PFSK-1 (cell line): Measurements from ENCODE around the gene ZNF80.

Source experiments
- FOXP2 ChIP-seq: optimal IDR thresholded peaks from 2 replicates; pipeline ENCODE3; 2011; ENCODE audit warnings: borderline replicate concordance, control low read depth, inconsistent platforms; ENCODE audit not compliant: insufficient read depth; ENCODE audit errors: extremely low read length, extremely low read depth
- POLR2AphosphoS5 ChIP-seq: IDR thresholded peaks from 2 replicates; pipeline ENCODE4 v1.6.1; 2012; ENCODE audit warnings: low read depth, mild to moderate bottlenecking, control low read depth, low read length, moderate library complexity
- REST ChIP-seq, 2 experiments: IDR thresholded peaks; 2 replicates each; pipeline versions ENCODE4 v1.6.1 to v1.8.0; 2011 to 2012; ENCODE audit warnings: low read depth in 2 of 2, low read length in 2 of 2, control low read depth in 1 of 2, inconsistent platforms in 1 of 2, mild to moderate bottlenecking in 1 of 2, moderate library complexity in 1 of 2; ENCODE audit not compliant: insufficient read depth in 1 of 2
- SIN3A ChIP-seq: IDR thresholded peaks from 2 replicates; pipeline ENCODE4 v1.6.1; 2012; ENCODE audit warnings: mild to moderate bottlenecking, low read length, moderate library complexity, borderline replicate concordance; ENCODE audit not compliant: insufficient read depth
- TAF1 ChIP-seq: IDR thresholded peaks from 2 replicates; pipeline ENCODE4 v1.6.1; 2012; ENCODE audit warnings: low read length, control low read depth, borderline replicate concordance; ENCODE audit not compliant: insufficient read depth

Gene ZNF80

GRCh38 chr3:114272271-114272670 lies 34.9 kb upstream of the ZNF80 start:
- TF ChIP-seq SIN3A: no peak
- TF ChIP-seq POLR2AphosphoS5: no peak
- TF ChIP-seq TAF1: no peak
- no peak for TF ChIP-seq FOXP2
- no peak for TF ChIP-seq REST (IDR thresholded peaks at IDR 0.05; ENCODE audit: insufficient read depth in 1 of 2, low read depth in 2 of 2, low read length in 2 of 2)

- TF ChIP-seq REST (IDR thresholded peaks at IDR 0.05; ENCODE audit: insufficient read depth in 1 of 2, low read depth in 2 of 2, low read length in 2 of 2) (no peak), POLR2AphosphoS5 (no peak), FOXP2 (no peak), TAF1 (no peak), SIN3A (no peak)
Observed at GRCh38 chr3:114270019-114270418, 32.6 kb upstream of the ZNF80 start.

- no peak for TF ChIP-seq SIN3A
- no peak for TF ChIP-seq POLR2AphosphoS5
- no peak for TF ChIP-seq FOXP2
- TF ChIP-seq REST (IDR thresholded peaks at IDR 0.05; ENCODE audit: insufficient read depth in 1 of 2, low read depth in 2 of 2, low read length in 2 of 2): no peak
- no peak for TF ChIP-seq TAF1
Observed at GRCh38 chr3:114260152-114260551, 22.8 kb upstream of the ZNF80 start.

- TF ChIP-seq TAF1 (no peak), REST (IDR thresholded peaks at IDR 0.05; ENCODE audit: insufficient read depth in 1 of 2, low read depth in 2 of 2, low read length in 2 of 2) (no peak), FOXP2 (no peak), POLR2AphosphoS5 (no peak), SIN3A (no peak)
Observed at GRCh38 chr3:114259566-114259965, 22.2 kb upstream of the ZNF80 start.

- no peak for TF ChIP-seq SIN3A
- no peak for TF ChIP-seq FOXP2
- TF ChIP-seq POLR2AphosphoS5: no peak
- TF ChIP-seq TAF1: no peak
- TF ChIP-seq REST (IDR thresholded peaks at IDR 0.05; ENCODE audit: insufficient read depth in 1 of 2, low read depth in 2 of 2, low read length in 2 of 2): no peak
Observed at GRCh38 chr3:114253505-114253904, 16.1 kb upstream of the ZNF80 start.
